Cerebellar nuclear complex (tissue), 1 donor: ENCODE measurements around the gene PMPCA.

Experiments used
- DNase-seq, 2 experiments: peaks; one replicate each; lab custom pipeline; 2025; lab: John Stamatoyannopoulos, UW

Gene PMPCA

DNA sequence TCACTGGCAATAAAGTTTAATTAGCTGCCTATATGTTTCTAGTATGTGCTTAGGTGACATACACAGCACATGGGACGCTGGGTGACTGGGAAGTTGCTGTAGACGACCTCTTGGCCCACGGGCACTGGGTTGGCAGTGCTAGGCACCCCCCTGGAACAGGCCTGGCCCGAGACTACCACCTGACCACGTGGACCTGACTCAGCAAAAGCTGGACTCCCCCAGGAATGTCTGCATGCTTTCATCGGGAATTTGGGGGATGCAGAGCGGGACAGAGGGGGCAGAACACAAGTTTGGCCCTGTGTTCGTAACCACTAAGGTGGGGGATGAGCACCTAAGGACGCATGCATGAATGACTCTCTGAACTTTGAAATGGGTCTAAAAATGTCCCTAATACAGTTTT, 45.8 kb downstream of the PMPCA start:
- no peak for DNase-seq

DNA sequence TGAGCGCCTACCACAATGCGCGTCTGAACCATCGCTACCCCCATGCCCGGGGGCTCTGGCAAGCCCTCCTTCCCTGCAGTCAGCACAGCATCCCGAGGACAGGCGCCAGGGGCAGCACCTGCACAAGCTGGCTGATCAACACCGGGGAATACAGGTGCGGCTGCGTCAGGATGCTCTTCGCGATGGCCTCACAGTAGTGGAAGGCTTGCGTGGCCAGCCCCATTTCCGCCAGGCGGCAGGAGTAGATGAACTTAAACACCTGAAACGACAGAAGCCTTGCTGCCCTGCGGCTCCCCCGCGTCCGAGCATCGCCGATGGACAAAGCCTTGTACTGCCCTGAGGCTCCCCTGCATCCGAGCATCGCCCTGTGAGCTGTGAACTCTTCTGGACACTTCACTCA, 46.9 kb downstream of the PMPCA start:
- DNase-seq, result no peak

GRCh38 chr9:136459425-136459824, 49.0 kb downstream of the PMPCA start:
- no peak for DNase-seq

DNA sequence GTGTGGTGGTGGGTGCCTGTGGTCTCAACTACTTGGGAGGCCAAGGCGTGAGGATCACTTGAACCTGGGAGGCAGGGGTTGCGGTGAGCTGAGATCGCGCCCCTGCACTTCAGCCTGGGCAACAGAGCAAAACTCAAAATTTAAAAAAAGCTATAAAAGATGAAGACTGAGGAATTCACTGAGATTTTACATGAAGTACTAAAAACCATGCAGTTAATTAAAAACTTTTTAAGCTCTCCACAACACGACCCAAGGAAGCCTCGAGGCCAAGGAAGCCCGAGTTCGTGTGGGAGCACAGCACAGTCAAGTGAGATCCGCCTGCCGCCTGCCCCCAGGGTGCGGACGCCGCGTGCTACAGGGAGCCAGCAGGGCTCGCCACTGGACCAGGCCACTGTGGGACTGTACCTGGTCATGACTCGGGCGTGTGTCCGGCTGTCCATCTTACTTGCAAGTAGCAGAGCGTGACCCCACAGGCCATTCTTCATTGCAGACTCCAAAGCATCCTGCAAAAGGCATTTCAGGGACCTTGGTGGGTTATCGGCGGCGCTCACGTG, 50.4 kb downstream of the PMPCA start:
- no peak for DNase-seq

DNA sequence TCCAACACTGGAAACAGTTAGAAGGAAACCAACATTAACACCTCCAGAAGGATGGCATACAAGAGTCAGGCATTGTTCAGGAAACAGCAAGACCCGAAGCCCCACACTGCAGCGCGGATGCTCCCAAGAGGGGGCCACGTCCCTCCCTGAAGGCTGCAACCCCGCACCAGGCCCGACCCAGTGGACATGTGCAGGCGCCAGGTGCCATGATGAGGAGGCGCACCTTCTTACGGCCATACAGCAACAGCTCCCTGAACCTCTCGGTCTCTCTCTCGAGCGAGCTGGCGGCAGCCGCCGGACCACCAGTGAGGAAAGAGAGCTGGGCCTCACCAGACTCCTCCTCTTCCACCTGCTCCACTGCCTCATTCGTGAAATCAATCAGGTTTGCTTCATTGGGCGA, 52.2 kb downstream of the PMPCA start:
- no peak for DNase-seq

DNA sequence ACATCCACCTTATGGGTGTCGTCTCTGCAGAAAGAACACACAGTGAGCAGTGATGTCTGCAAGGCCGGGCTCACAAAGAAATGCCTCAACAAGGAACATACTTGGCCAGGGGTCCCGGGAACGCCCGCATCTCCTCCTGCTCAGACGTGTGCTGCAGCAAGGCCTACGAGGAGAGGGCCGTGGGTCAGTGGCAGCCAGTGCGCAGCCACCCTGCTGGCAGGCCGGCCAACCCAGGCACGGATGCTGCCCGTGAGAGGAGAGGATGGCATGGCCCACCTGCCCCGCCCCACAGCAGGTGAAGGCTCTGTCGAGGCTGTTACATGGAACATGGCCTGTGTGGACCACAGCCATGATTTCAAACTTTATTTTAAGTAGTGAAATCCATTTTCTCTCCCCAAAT, 53.1 kb downstream of the PMPCA start:
- no peak for DNase-seq

DNA sequence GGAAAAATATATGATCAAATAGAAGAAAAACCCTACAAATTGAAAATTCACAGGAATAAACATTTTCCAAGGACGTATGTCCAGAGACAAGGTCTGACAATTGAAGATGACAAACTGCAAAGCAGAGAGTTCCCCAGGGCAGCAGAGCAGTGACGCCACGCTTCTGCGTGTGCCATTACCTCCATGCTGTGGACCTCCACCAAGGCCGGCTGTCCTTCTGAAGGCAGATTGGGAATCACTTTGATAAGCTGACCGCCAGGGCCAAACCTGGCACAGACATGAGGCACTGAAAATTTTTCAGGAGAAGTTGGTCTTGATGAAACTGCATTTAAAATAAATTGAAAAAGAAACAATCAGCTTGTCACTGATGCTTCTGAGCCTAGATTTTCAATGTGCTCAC, 53.8 kb downstream of the PMPCA start:
- no peak for DNase-seq

GRCh38 chr9:136465500-136466154, 55.2 kb downstream of the PMPCA start:
- no peak for DNase-seq

GRCh38 chr9:136466155-136466541, 55.7 kb downstream of the PMPCA start:
- no peak for DNase-seq

DNA sequence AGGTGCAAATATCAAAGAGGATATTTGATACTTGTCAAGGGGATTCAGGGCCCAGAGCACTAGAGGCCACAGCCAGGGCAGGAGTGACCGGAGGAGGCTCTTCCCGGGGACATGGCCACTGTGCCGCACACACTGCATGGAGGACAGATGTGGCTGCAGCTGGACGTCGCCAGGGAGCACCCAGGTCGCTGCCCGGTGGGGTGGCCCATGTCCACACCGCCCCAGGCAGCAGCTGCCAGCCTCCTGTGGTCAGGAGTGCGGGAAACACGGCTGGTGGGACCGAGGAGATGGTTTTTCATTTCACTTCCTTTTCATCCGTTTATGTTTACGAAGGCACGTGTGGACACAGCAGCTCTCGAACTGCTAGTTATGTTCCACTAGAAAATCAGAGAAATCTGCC, 57.3 kb downstream of the PMPCA start:
- no peak for DNase-seq

- no peak for DNase-seq
Measured at GRCh38 chr9:136470356-136470755, 59.9 kb downstream of the PMPCA start.

GRCh38 chr9:136470792-136471469, 60.5 kb downstream of the PMPCA start:
- no peak for DNase-seq

DNA sequence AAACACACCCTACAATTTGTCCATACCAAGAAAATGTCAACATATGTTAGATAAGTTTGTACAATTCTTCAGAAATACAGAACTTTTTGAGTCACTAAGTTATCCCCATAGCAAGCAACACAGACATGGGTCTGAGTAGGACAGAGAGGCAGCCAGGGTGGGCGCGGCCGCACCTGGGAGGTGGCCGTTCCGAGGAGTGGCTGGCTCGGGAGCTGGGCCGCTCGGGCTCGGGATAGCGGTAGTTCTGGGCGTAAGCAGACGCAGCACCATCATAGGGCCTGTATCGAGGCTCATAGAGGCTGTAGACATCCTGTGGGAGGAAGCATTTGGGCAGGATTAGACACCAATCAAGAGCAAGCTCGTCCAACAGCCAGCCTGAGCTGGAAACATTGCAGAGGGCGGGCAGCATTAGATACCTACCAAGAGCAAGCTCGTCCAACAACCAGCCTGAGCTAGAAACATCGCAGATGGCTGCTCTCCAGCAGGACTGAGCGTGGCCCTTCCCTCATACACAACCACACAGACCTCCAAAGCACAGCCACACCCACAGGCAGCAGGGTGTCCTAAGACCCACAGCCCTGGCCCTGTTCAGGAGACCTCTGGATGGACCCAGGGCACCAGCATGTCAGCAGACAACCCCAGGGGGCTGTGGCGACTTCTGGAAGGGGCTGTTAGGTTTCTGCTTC, 61.5 kb downstream of the PMPCA start:
- no peak for DNase-seq

DNA sequence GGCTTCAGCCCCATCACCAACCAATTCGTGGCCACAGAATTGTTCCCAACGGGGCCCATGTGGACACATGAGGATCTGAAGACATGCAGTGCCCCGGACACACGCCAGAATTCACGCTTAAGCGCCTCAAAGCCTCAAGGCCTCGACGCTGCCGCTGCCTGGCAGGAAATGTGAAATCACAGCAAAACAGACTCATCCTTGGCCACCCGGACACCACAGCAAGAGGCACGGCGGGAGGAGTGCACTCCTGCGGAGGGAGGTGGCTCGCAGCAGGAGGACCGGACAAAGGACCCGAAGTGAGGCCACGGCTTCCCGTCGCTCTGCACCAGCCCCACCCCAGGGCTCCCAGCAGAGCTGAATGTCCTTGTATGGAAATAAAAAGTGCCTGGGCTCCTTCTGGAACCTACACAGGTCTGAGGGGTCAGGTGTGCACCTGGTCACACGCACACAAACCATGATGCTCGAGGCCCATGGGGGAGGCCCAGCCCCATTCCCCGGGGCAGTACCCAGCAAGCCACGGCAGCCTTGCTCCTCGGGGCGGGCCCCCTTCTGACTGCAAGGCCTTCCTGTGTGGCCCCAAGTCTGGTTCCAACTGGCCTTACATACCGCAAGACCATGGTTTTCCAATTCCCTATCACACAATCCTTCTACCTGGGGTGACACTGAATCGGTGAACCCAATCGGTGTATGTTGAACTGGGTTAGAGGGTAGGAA, 62.3 kb downstream of the PMPCA start:
- no peak for DNase-seq

- DNase-seq, result no peak
Measured at GRCh38 chr9:136473354-136473721, 62.9 kb downstream of the PMPCA start.
